IMR-90 (cell line): Measurements from ENCODE around the gene PDK1. TPM values are rescaled to one million over a fixed set of nuclear protein-coding genes. Genes with fewer than 3 reads are reported as not detected.
A peak's percentile ranks its signal among the peaks of the same experiment; 100 is the strongest.
"Not testable (repeated sequence)": the region's sequence is repeated elsewhere in the genome, so short reads cannot be mapped to it uniquely, and the experiment has no call there.

Source experiments
- ATAC-seq: fragments of 200-7000 bp; cut with Tn5 transposase; 2 replicates; pipeline ENCODE4 v1.9.1; 2020; ENCODE audit warnings: low read depth, mild to moderate bottlenecking, moderate library complexity
- BruUV-seq: library from RNA; stranded (reverse); fragments of 400-500 nt; replicated peaks from 2 replicates; lab custom pipeline; 2021; lab: Mats Ljungman, UMichigan
- CTCF ChIA-PET: fragments of 300-600 bp; formaldehyde crosslinking; extraction: SDS; loops from one replicate; lab custom pipeline; 2021; ENCODE audit warnings: antibody characterized with exemption; lab: Yijun Ruan, JAX
- POLR2A ChIA-PET: fragments of 300-600 bp; sonication (Branson Sonifier 250); formaldehyde crosslinking; loops from one replicate; lab custom pipeline; 2022; ENCODE audit warnings: antibody characterized with exemption; ENCODE audit not compliant: unreplicated experiment; lab: Charles Lee
- DNase-seq: peaks from one replicate; pipeline ENCODE4 v3.0.0; 2013
- H2AFZ ChIP-seq: replicated peaks from 2 replicates; pipeline ENCODE3; 2013; ENCODE audit warnings: low read length, mild to moderate bottlenecking; ENCODE audit not compliant: poor library complexity
- H2AK5ac ChIP-seq: 2 replicates; pipeline ENCODE4 v1.6.1; 2013; ENCODE audit warnings: low read depth, low read length, inconsistent platforms
- H2AK9ac ChIP-seq: replicated peaks from 2 replicates; pipeline ENCODE3; 2013; ENCODE audit warnings: mild to moderate bottlenecking, low read depth, low read length, moderate library complexity; ENCODE audit not compliant: poor library complexity
- H2BK120ac ChIP-seq: 2 replicates; pipeline ENCODE4 v1.6.1; 2013; ENCODE audit warnings: low read depth, low read length, inconsistent platforms
- H2BK15ac ChIP-seq: 3 replicates; pipeline ENCODE4 v1.6.1; 2013; ENCODE audit warnings: low read depth, low read length, inconsistent platforms
- H2BK20ac ChIP-seq: 2 replicates; pipeline ENCODE4 v1.6.1; 2013; ENCODE audit warnings: low read depth, mild to moderate bottlenecking, inconsistent platforms, low read length, moderate library complexity
- H2BK5ac ChIP-seq: 2 replicates; pipeline ENCODE4 v1.6.1; 2013; ENCODE audit warnings: mild to moderate bottlenecking, low read depth, low read length, inconsistent platforms; ENCODE audit not compliant: poor library complexity, severe bottlenecking
- H3K14ac ChIP-seq: replicated peaks from 2 replicates; pipeline ENCODE4 v1.6.1; 2013; ENCODE audit warnings: low read depth, low read length, inconsistent platforms
- H3K18ac ChIP-seq: 2 replicates; pipeline ENCODE4 v1.6.1; 2013; ENCODE audit warnings: low read depth, low read length, control low read depth
- H3K23ac ChIP-seq: 2 replicates; pipeline ENCODE4 v1.6.1; 2013; ENCODE audit warnings: low read depth, low read length, inconsistent platforms
- H3K27ac ChIP-seq: 2 replicates; pipeline ENCODE4 v1.5.1; 2013; ENCODE audit warnings: mild to moderate bottlenecking, control low read depth, low read length; ENCODE audit not compliant: insufficient read depth
- H3K27me3 ChIP-seq: 2 replicates; pipeline ENCODE4 v1.6.1; 2013; ENCODE audit warnings: low read length; ENCODE audit not compliant: control insufficient read depth, insufficient read depth
- H3K36me3 ChIP-seq: 2 replicates; pipeline ENCODE4 v1.6.1; 2013; ENCODE audit warnings: low read length, mixed read lengths; ENCODE audit not compliant: control insufficient read depth, insufficient read depth
- H3K4ac ChIP-seq: 2 replicates; pipeline ENCODE4 v1.6.1; 2013; ENCODE audit warnings: low read depth, low read length, inconsistent platforms
- H3K4me1 ChIP-seq: 2 replicates; pipeline ENCODE4 v1.6.1; 2013; ENCODE audit warnings: low read length, mixed read lengths; ENCODE audit not compliant: control insufficient read depth, insufficient read depth
- H3K4me2 ChIP-seq: 2 replicates; pipeline ENCODE4 v1.6.1; 2013; ENCODE audit warnings: low read depth, mild to moderate bottlenecking, control low read depth, low read length, moderate library complexity
- H3K4me3 ChIP-seq: 2 replicates; pipeline ENCODE4 v1.5.1; 2013; ENCODE audit warnings: low read depth, mild to moderate bottlenecking, control low read depth, low read length, moderate library complexity; ENCODE audit not compliant: insufficient read depth
- H3K56ac ChIP-seq: 2 replicates; pipeline ENCODE4 v1.6.1; 2013; ENCODE audit warnings: low read length, inconsistent platforms; ENCODE audit not compliant: insufficient read depth; ENCODE audit errors: extremely low read depth
- H3K79me1 ChIP-seq, 2 experiments: 2 replicates each; pipeline ENCODE4 v1.6.1; 2013; ENCODE audit warnings: low read length in 2 of 2, inconsistent platforms in 1 of 2, low read depth in 1 of 2
- H3K9ac ChIP-seq: 2 replicates; pipeline ENCODE4 v1.6.1; 2013; ENCODE audit warnings: low read depth, low read length, control low read depth
- H3K9me1 ChIP-seq: 2 replicates; pipeline ENCODE4 v1.6.1; 2013; ENCODE audit warnings: low read length, inconsistent platforms; ENCODE audit not compliant: insufficient read depth
- H3K9me3 ChIP-seq: 2 replicates; pipeline ENCODE4 v1.6.1; 2013; ENCODE audit warnings: low read length; ENCODE audit not compliant: control insufficient read depth, insufficient read depth
- H4K20me1 ChIP-seq: 2 replicates; pipeline ENCODE4 v1.6.1; 2013; ENCODE audit warnings: low read length, inconsistent platforms; ENCODE audit not compliant: insufficient read depth
- H4K5ac ChIP-seq: 2 replicates; pipeline ENCODE4 v1.6.1; 2013; ENCODE audit warnings: mild to moderate bottlenecking, low read depth, low read length, control low read depth
- H4K8ac ChIP-seq, 2 experiments: 2 replicates each; pipeline ENCODE4 v1.6.1; 2013; ENCODE audit warnings: low read depth in 2 of 2, low read length in 2 of 2, control low read depth in 1 of 2, inconsistent platforms in 1 of 2
- H4K91ac ChIP-seq: 2 replicates; pipeline ENCODE4 v1.6.1; 2013; ENCODE audit warnings: low read depth, low read length, inconsistent platforms; ENCODE audit not compliant: insufficient read depth
- CEBPB ChIP-seq: IDR thresholded peaks from 2 replicates; pipeline ENCODE4 v1.6.1; 2012; ENCODE audit warnings: low read depth, low read length, improper control_type of control experiment
- ELK1 ChIP-seq: fragments of 150-350 bp; IDR thresholded peaks from 2 replicates; pipeline ENCODE4 v1.6.1; 2016; ENCODE audit warnings: low read depth, mild to moderate bottlenecking, low read length, moderate library complexity, borderline replicate concordance
- FOS ChIP-seq: fragments of 150-350 bp; IDR thresholded peaks from 2 replicates; pipeline ENCODE4 v1.6.1; 2016; ENCODE audit warnings: low read depth, low read length
- MAFK ChIP-seq: IDR thresholded peaks from 2 replicates; pipeline ENCODE4 v1.6.1; 2012; ENCODE audit warnings: low read depth, low read length, improper control_type of control experiment
- MXI1 ChIP-seq: IDR thresholded peaks from 2 replicates; pipeline ENCODE4 v1.6.1; 2012; ENCODE audit warnings: low read depth, mild to moderate bottlenecking, low read length, moderate library complexity, borderline replicate concordance
- NFE2L2 ChIP-seq: fragments of 150-350 bp; IDR thresholded peaks from 2 replicates; pipeline ENCODE4 v1.6.1; 2016; ENCODE audit warnings: low read depth, mild to moderate bottlenecking, low read length
- RCOR1 ChIP-seq: IDR thresholded peaks from 2 replicates; pipeline ENCODE4 v1.6.1; 2012; ENCODE audit warnings: mild to moderate bottlenecking, low read length, improper control_type of control experiment; ENCODE audit not compliant: insufficient replicate concordance
- RFX5 ChIP-seq: IDR thresholded peaks from 2 replicates; pipeline ENCODE4 v1.8.0; 2012; ENCODE audit warnings: low read depth, mild to moderate bottlenecking, low read length, moderate library complexity
- WGBS, 2 experiments: methylation state at CpG; one replicate each; pipeline versions ENCODE4 v1.1.5 to v1.1.7; 2013; ENCODE audit warnings: missing lambda C conversion rate in 2 of 2; ENCODE audit not compliant: insufficient read length in 1 of 2; ENCODE audit errors: extremely low coverage in 2 of 2; 5-methylcytosine and 5-hydroxymethylcytosine counted together
- dilution Hi-C: fragments of 300-500 bp; cut with HindIII; formaldehyde crosslinking; loops from one replicate; pipeline ENCODE4 v1.14.3; 2018; ENCODE audit warnings: low sequenced_read_pairs; ENCODE audit not compliant: unreplicated experiment
- in situ Hi-C: fragments of 300-500 bp; cut with MboI; formaldehyde crosslinking; loops from 3 replicates; pipeline ENCODE4 v1.14.3; 2019; ENCODE audit warnings: low sequenced_read_pairs, inconsistent platforms, mixed read lengths
- intact Hi-C: fragments of 100-400 bp; cut with micrococcal nuclease; formaldehyde crosslinking; loops from 2 replicates; pipeline ENCODE4 v1.10.0; 2022
- polyA plus RNA-seq, 3 experiments: library from polyadenylated mRNA; depleted of rRNA; stranded (reverse); fragments of >200 nt; gene quantifications; 2 replicates each; pipeline ENCODE4 v1.2.3, GENCODE V29; 2012; ENCODE audit warnings: low replicate concordance in 1 of 3
- total RNA-seq: library from RNA; depleted of rRNA; stranded (reverse); fragments of >200 nt; gene quantifications from 2 replicates; pipeline ENCODE4 v1.2.3, GENCODE V29; 2012

PDK1 gene
- total and polyA plus RNA-seq, 2 of the 4 experiments (the other 2 are of a cell fraction): 38.1 to 85.9 TPM

- DNase-seq (no peak), ATAC-seq (no peak)
- Histone ChIP-seq H2BK20ac (no peak overlapping the region), H4K91ac (no peak overlapping the region), H2BK15ac (no peak overlapping the region), H3K23ac (no peak overlapping the region), H4K8ac (peak overlapping the region in 1 of 2 experiments; percentile 80; a peak in 2 of 4 replicates), H2BK120ac (no peak overlapping the region), H3K9me1 (0 out of 2 replicates have a peak, but pooled peaks cover 4% of the 10 kb centered on the region), H3K36me3 (peaks cover 58% of the 10 kb centered on the region), H2AK9ac (no peak overlapping the region), H2BK5ac (no peak overlapping the region), H2AK5ac (no peak overlapping the region), H3K56ac (no peak overlapping the region), H4K20me1 (no peaks in the 10 kb centered on the region), H3K14ac (no peak overlapping the region), H3K27ac (no peak overlapping the region), H3K9me3 (no peaks in the 10 kb centered on the region), H3K9ac (no peak overlapping the region), H3K27me3 (no peaks in the 10 kb centered on the region), H3K4me3 (no peak overlapping the region), H3K4me2 (no peak overlapping the region), H3K18ac (no peak overlapping the region), H3K4me1 (peaks cover 3% of the 10 kb centered on the region; the same call in 1 of the 2 replicates), H4K5ac (no peak overlapping the region), H2AFZ (no peak overlapping the region), H3K79me1 (peaks cover 36 to 41% of the 10 kb centered on the region in 2 experiments), H3K4ac (no peak overlapping the region)
- WGBS, 2 experiments: no CpG with 5 or more reads among the region's 9 CpGs
- ChIA-PET POLR2A (no interaction called here), CTCF (no interaction called here)
- no peak for TF ChIP-seq MAFK
- TF ChIP-seq NFE2L2: no peak
- TF ChIP-seq ELK1: no peak
- TF ChIP-seq RCOR1: no peak
- TF ChIP-seq CEBPB: no peak
- TF ChIP-seq RFX5: no peak
- TF ChIP-seq FOS: no peak
- no peak for TF ChIP-seq MXI1
- dilution Hi-C loops: no loop called here
- BruUV-seq: no TSS peak
- in situ Hi-C loops: no loop called here
- intact Hi-C loops: no loop called here
These were observed 30.5 kb downstream of the PDK1 start for GRCh38 chr2:172586245-172586891.

DNA sequence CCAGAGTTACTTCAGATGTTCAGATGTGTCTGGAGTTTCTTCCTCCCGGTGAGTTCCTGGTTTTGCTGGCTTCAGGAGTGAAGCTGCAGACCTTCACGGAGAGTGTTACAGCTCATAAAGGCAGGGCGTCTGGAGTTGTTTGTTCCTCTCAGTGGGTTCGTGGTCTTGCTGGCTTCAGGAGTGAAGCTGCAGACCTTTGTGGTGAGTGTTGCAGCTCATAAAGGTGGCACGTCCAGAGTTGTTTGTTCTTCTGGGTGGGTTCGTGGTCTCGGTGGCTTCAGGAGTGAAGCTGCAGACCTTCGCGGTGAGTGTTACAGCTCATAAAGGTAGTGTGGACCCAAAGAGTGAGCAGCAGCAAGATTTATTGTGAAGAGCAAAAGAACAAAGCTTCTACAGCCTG is 31.3 kb downstream of the PDK1 start:
- WGBS, 2 experiments: 100% methylated on average over 1 of the region's 9 CpGs; no CpG with 5 or more reads in 1 of the 2 experiments
- dilution Hi-C loops, POLR2A ChIA-PET, H2AFZ ChIP-seq, H2BK15ac ChIP-seq, H3K56ac ChIP-seq, intact Hi-C loops, H3K4me2 ChIP-seq, H3K18ac ChIP-seq, H3K27ac ChIP-seq, H4K20me1 ChIP-seq, DNase-seq, H3K4me1 ChIP-seq, H3K23ac ChIP-seq, H4K5ac ChIP-seq, H2AK9ac ChIP-seq, H2BK20ac ChIP-seq, H3K9me3 ChIP-seq, H4K91ac ChIP-seq, H3K4me3 ChIP-seq, H2BK5ac ChIP-seq, H2AK5ac ChIP-seq, H3K9me1 ChIP-seq, H3K9ac ChIP-seq, H3K27me3 ChIP-seq, H2BK120ac ChIP-seq, H3K14ac ChIP-seq, ATAC-seq, H4K8ac ChIP-seq, H3K4ac ChIP-seq, BruUV-seq, in situ Hi-C loops: not testable (repeated sequence)
- CTCF ChIA-PET: interaction anchor here (0.5 kb wide), 1 partner anchor 127 kb away, joined by 3 read pairs; no protein-coding TSS in a partner anchor
- Histone ChIP-seq H3K36me3 (peaks cover 52% of the 10 kb centered on the region), H3K79me1 (peaks cover 34 to 36% of the 10 kb centered on the region in 2 experiments)
